Measurements from ENCODE around the gene FCHO1.

- TF ChIP-seq CTCF (IDR thresholded peaks at IDR 0.05; ENCODE audit: low read depth, low read length, poor library complexity, severe bottlenecking) (no peak), EZH2phosphoT487 (IDR thresholded peaks at IDR 0.05; ENCODE audit: borderline replicate concordance, low read length) (no peak)
Observed at GRCh38 chr19:17811103-17811502, 59.8 kb downstream of the FCHO1 start.
